K562 (cell line): ENCODE measurements around the gene SEC61A1. TPM values are rescaled to one million over a fixed set of nuclear protein-coding genes. Genes with fewer than 3 reads are reported as not detected.

ENCODE experiments used
- CHAMP1 ChIP-seq: fragments of 450-650 bp; IDR thresholded peaks from 2 replicates; pipeline ENCODE4 v1.6.1; 2016; ENCODE audit warnings: mild to moderate bottlenecking
- CLOCK ChIP-seq: fragments of 250-450 bp; sonication (Bioruptor Pico); IDR thresholded peaks from 2 replicates; pipeline ENCODE4 v1.4.0; 2020; ENCODE audit warnings: mild to moderate bottlenecking, moderate library complexity, borderline replicate concordance
- DIDO1 ChIP-seq: fragments of 450-650 bp; IDR thresholded peaks from 2 replicates; pipeline ENCODE4 v1.6.1; 2016; ENCODE audit warnings: low read depth, missing biosample characterization, missing genetic modification characterization
- ELF2 ChIP-seq: fragments of 250-450 bp; sonication (Bioruptor Pico); IDR thresholded peaks from 2 replicates; pipeline ENCODE4 v1.5.0; 2021; ENCODE audit warnings: mild to moderate bottlenecking
- L3MBTL2 ChIP-seq: fragments of 450-650 bp; IDR thresholded peaks from 2 replicates; pipeline ENCODE4 v1.6.1; 2016; ENCODE audit warnings: mild to moderate bottlenecking, moderate library complexity
- NFE2 ChIP-seq: IDR thresholded peaks from 2 replicates; pipeline ENCODE4 v1.6.1; 2014; ENCODE audit warnings: antibody characterized with exemption, low read depth
- NFIX ChIP-seq: fragments of 250-450 bp; sonication (Bioruptor Pico); IDR thresholded peaks from 2 replicates; pipeline ENCODE4 v1.4.0; 2020; ENCODE audit warnings: low read depth, mild to moderate bottlenecking, moderate library complexity
- POLR2H ChIP-seq: IDR thresholded peaks from 2 replicates; pipeline ENCODE4 v1.6.1; 2016; ENCODE audit warnings: missing genetic modification characterization, low read depth, mild to moderate bottlenecking, control low read depth, missing compliant biosample characterization, moderate library complexity
- PRDM10 ChIP-seq: fragments of 450-650 bp; IDR thresholded peaks from 2 replicates; pipeline ENCODE4 v1.6.1; 2018; ENCODE audit not compliant: partially characterized antibody
- RCOR1 ChIP-seq, 2 experiments: IDR thresholded peaks; 2 replicates each; pipeline ENCODE4 v1.6.1; 2012; ENCODE audit warnings: low read depth in 2 of 2, low read length in 2 of 2, borderline replicate concordance in 1 of 2, improper control_type of control experiment in 1 of 2
- SIN3B ChIP-seq: fragments of 450-650 bp; IDR thresholded peaks from 2 replicates; pipeline ENCODE4 v1.6.1; 2017; ENCODE audit warnings: low read depth, mild to moderate bottlenecking, moderate library complexity
- SNIP1 ChIP-seq: fragments of 450-650 bp; IDR thresholded peaks from 2 replicates; pipeline ENCODE4 v1.7.1; 2017; ENCODE audit warnings: low read depth, mild to moderate bottlenecking
- SRF ChIP-seq, 2 experiments: fragments of 250-450, 450-650 bp in 1 of 2; sonication (Bioruptor Pico) in 1 of 2; sonication (generic) in 1 of 2; formaldehyde crosslinking; IDR thresholded peaks; 2 replicates each; pipeline versions ENCODE4 v1.5.0 to v1.5.1; 2020 to 2022; ENCODE audit warnings: mild to moderate bottlenecking in 1 of 2, missing genetic modification reagents in 1 of 2
- YBX1 ChIP-seq: fragments of 450-650 bp; IDR thresholded peaks from 2 replicates; pipeline ENCODE4 v1.7.1; 2016; ENCODE audit warnings: mild to moderate bottlenecking
- ZNF274 ChIP-seq: IDR thresholded peaks from 2 replicates; pipeline ENCODE4 v1.6.1; 2011; ENCODE audit warnings: low read depth, mild to moderate bottlenecking, low read length, moderate library complexity, borderline replicate concordance
- ZNF449 ChIP-seq: fragments of 250-450 bp; sonication (Bioruptor Pico); IDR thresholded peaks from 2 replicates; pipeline ENCODE4 v1.8.0; 2022; ENCODE audit warnings: moderate library complexity, mild to moderate bottlenecking, inconsistent platforms
- polyA plus RNA-seq, 8 experiments: library from polyadenylated mRNA; depleted of rRNA in 4 of 8; stranded (reverse) in 5 of 8; unstranded in 3 of 8; fragments of >200 nt; fragmentation: Nextera tagmentation in 2 of 8; fragmentation: Illumina TruSeq in 1 of 8; extraction: Ambion mirVana in 2 of 8; extraction: Trizol in 1 of 8; gene quantifications; 2 replicates each; pipeline versions ENCODE4 v1.2.1 to v1.2.3, GENCODE V29; 2011 to 2014; ENCODE audit warnings: inconsistent platforms in 1 of 8, missing spikeins in 1 of 8
- total RNA-seq, 7 experiments: library from RNA; depleted of rRNA in 6 of 7; stranded (reverse); fragments of >200 nt in 6 of 7; fragmentation: Illumina TruSeq in 2 of 7; extraction: Trizol in 2 of 7; gene quantifications; 2 replicates each; pipeline versions ENCODE4 v1.2.1 to v1.2.3, GENCODE V29; 2011 to 2021; ENCODE audit warnings: low replicate concordance in 1 of 7
- TF ChIP-seq, protein P1 (sequence below): IDR thresholded peaks from 2 replicates; pipeline ENCODE4 v1.6.1; 2016; ENCODE audit warnings: missing genetic modification characterization, missing compliant biosample characterization

Gene SEC61A1
- total and polyA plus RNA-seq, 9 of the 15 experiments (the other 6 are each of a cell fraction or from before 2014, with no cell fraction given) = 1.9 to 140 (median 79.1) TPM

GRCh38 chr3:128054367-128054766, 2.1 kb downstream of the SEC61A1 start (continued):
- TF ChIP-seq PRDM10 = no peak
- no peak for TF ChIP-seq SIN3B
- TF ChIP-seq, protein P1, sequence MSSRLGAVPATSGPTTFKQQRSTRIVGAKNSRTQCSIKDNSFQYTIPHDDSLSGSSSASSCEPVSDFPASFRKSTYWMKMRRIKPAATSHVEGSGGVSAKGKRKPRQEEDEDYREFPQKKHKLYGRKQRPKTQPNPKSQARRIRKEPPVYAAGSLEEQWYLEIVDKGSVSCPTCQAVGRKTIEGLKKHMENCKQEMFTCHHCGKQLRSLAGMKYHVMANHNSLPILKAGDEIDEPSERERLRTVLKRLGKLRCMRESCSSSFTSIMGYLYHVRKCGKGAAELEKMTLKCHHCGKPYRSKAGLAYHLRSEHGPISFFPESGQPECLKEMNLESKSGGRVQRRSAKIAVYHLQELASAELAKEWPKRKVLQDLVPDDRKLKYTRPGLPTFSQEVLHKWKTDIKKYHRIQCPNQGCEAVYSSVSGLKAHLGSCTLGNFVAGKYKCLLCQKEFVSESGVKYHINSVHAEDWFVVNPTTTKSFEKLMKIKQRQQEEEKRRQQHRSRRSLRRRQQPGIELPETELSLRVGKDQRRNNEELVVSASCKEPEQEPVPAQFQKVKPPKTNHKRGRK (tag) = no peak
- TF ChIP-seq CLOCK (CRISPR knock-in tag) = no peak
- TF ChIP-seq POLR2H = no peak
- TF ChIP-seq SRF (CRISPR knock-in tag; IDR thresholded peaks at IDR 0.05) = no peak
- no peak for TF ChIP-seq SNIP1
- TF ChIP-seq DIDO1 = no peak
- TF ChIP-seq ELF2 = no peak
- TF ChIP-seq ZNF274 = no peak
- no peak for TF ChIP-seq ZNF449 (CRISPR knock-in tag)
- TF ChIP-seq CHAMP1 = no peak
- TF ChIP-seq NFE2 = peak; percentile 82
- TF ChIP-seq YBX1 = no peak
- TF ChIP-seq L3MBTL2 = no peak
- TF ChIP-seq NFIX = no peak
- no peak for TF ChIP-seq RCOR1 (IDR thresholded peaks at IDR 0.05; ENCODE audit: borderline replicate concordance in 1 of 2, low read depth in 2 of 2, low read length in 2 of 2)
